Hepatocyte (in vitro differentiated cells): ENCODE results near the gene TAPBPL. TPM values are rescaled to one million over a fixed set of nuclear protein-coding genes. Genes with fewer than 3 reads are reported as not detected.
"Not testable (repeated sequence)": the region's sequence is repeated elsewhere in the genome, so short reads cannot be mapped to it uniquely, and the experiment has no call there.

ENCODE experiments used
- DNase-seq: peaks from one replicate; pipeline ENCODE4 v3.0.0-alpha.2; 2016; ENCODE audit warnings: low spot score
- H2AFZ ChIP-seq: fragments of 200-600 bp; sonication (generic); 2 replicates; pipeline ENCODE4 v1.6.0; 2016; ENCODE audit warnings: antibody characterized with exemption, mild to moderate bottlenecking
- H3K27ac ChIP-seq: fragments of 200-600 bp; sonication (generic); 2 replicates; pipeline ENCODE4 v1.5.1; 2016; ENCODE audit warnings: mild to moderate bottlenecking
- H3K27me3 ChIP-seq: fragments of 200-600 bp; sonication (generic); 2 replicates; pipeline ENCODE4 v1.6.1; 2016
- H3K36me3 ChIP-seq: fragments of 200-600 bp; sonication (generic); replicated peaks from 2 replicates; pipeline ENCODE4 v1.5.1; 2016; ENCODE audit warnings: low read depth; ENCODE audit not compliant: insufficient read depth
- H3K4me1 ChIP-seq: fragments of 200-600 bp; sonication (generic); 2 replicates; pipeline ENCODE4 v1.5.1; 2016; ENCODE audit warnings: mild to moderate bottlenecking, moderate library complexity; ENCODE audit not compliant: insufficient read depth
- H3K4me2 ChIP-seq: fragments of 200-600 bp; sonication (generic); 2 replicates; pipeline ENCODE4 v1.6.0; 2016
- H3K4me3 ChIP-seq: fragments of 200-600 bp; sonication (generic); 2 replicates; pipeline ENCODE4 v1.5.1; 2016; ENCODE audit warnings: mild to moderate bottlenecking
- H3K79me2 ChIP-seq: fragments of 200-600 bp; sonication (generic); 2 replicates; pipeline ENCODE4 v1.6.0; 2017; ENCODE audit warnings: mild to moderate bottlenecking
- H3K9me2 ChIP-seq: fragments of 200-600 bp; sonication (generic); replicated peaks from 2 replicates; pipeline ENCODE4 v1.6.0; 2017; ENCODE audit warnings: mild to moderate bottlenecking; ENCODE audit not compliant: insufficient read depth
- H3K9me3 ChIP-seq: fragments of 200-600 bp; sonication (generic); 2 replicates; pipeline ENCODE4 v1.5.1; 2016; ENCODE audit warnings: low read depth, mild to moderate bottlenecking
- H4K20me1 ChIP-seq: fragments of 200-600 bp; sonication (generic); 2 replicates; pipeline ENCODE4 v1.6.0; 2016; ENCODE audit warnings: mild to moderate bottlenecking; ENCODE audit not compliant: insufficient read depth, poor library complexity, severe bottlenecking
- EZH2 ChIP-seq: fragments of 200-600 bp; sonication (generic); IDR thresholded peaks from 2 replicates; pipeline ENCODE4 v1.6.1; 2016; ENCODE audit warnings: antibody characterized with exemption, mild to moderate bottlenecking, borderline replicate concordance
- EZH2phosphoT487 ChIP-seq: fragments of 200-600 bp; sonication (generic); IDR thresholded peaks from one replicate; pipeline ENCODE4 v1.6.1; 2018; ENCODE audit warnings: antibody characterized with exemption, mild to moderate bottlenecking, low read depth, moderate library complexity; ENCODE audit not compliant: unreplicated experiment, severe bottlenecking
- WGBS: methylation state at CpG from one replicate; pipeline ENCODE4 v1.1.6; 2016; ENCODE audit warnings: low lambda C conversion rate; ENCODE audit errors: missing lambda C conversion rate; 5-methylcytosine and 5-hydroxymethylcytosine counted together
- polyA plus RNA-seq: library from polyadenylated mRNA; unstranded; fragments of >200 nt; fragmentation: Nextera tagmentation; extraction: Ambion mirVana; gene quantifications from 2 replicates; pipeline ENCODE4 v1.2.1, GENCODE V29; 2016
- total RNA-seq: library from RNA; depleted of rRNA; stranded (reverse); fragments of >200 nt; gene quantifications from 2 replicates; pipeline ENCODE4 v1.2.3, GENCODE V29; 2014
- TF ChIP-seq, protein P1 (sequence below): fragments of 200-600 bp; sonication (generic); IDR thresholded peaks from 2 replicates; pipeline ENCODE4 v1.5.1; 2016; ENCODE audit warnings: antibody characterized with exemption, mild to moderate bottlenecking; ENCODE audit not compliant: poor library complexity

Gene TAPBPL
- total and polyA plus RNA-seq, 2 experiments from 2014 or later, result 8.2 to 9.7 TPM

GRCh38 chr12:6476489-6476888 is 24.6 kb downstream of the TAPBPL start:
- Histone ChIP-seq H3K4me3 (no peak overlapping the region), H2AFZ (no peak overlapping the region), H3K4me1 (no peaks in the 10 kb centered on the region), H3K36me3 (no peaks in the 10 kb centered on the region), H3K27me3 (no peaks in the 10 kb centered on the region), H3K27ac (peak overlapping the region; percentile 54), H3K4me2 (no peak overlapping the region), H4K20me1 (no peaks in the 10 kb centered on the region), H3K9me3 (no peaks in the 10 kb centered on the region), H3K79me2 (no peaks in the 10 kb centered on the region), H3K9me2 (no peaks in the 10 kb centered on the region)
- TF ChIP-seq EZH2 (no peak), EZH2phosphoT487 (no peak)
- TF ChIP-seq, protein P1, sequence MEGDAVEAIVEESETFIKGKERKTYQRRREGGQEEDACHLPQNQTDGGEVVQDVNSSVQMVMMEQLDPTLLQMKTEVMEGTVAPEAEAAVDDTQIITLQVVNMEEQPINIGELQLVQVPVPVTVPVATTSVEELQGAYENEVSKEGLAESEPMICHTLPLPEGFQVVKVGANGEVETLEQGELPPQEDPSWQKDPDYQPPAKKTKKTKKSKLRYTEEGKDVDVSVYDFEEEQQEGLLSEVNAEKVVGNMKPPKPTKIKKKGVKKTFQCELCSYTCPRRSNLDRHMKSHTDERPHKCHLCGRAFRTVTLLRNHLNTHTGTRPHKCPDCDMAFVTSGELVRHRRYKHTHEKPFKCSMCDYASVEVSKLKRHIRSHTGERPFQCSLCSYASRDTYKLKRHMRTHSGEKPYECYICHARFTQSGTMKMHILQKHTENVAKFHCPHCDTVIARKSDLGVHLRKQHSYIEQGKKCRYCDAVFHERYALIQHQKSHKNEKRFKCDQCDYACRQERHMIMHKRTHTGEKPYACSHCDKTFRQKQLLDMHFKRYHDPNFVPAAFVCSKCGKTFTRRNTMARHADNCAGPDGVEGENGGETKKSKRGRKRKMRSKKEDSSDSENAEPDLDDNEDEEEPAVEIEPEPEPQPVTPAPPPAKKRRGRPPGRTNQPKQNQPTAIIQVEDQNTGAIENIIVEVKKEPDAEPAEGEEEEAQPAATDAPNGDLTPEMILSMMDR, result no peak
- WGBS, result 55% methylated on average over 3 of the region's 3 CpGs
- no peak for DNase-seq

DNA sequence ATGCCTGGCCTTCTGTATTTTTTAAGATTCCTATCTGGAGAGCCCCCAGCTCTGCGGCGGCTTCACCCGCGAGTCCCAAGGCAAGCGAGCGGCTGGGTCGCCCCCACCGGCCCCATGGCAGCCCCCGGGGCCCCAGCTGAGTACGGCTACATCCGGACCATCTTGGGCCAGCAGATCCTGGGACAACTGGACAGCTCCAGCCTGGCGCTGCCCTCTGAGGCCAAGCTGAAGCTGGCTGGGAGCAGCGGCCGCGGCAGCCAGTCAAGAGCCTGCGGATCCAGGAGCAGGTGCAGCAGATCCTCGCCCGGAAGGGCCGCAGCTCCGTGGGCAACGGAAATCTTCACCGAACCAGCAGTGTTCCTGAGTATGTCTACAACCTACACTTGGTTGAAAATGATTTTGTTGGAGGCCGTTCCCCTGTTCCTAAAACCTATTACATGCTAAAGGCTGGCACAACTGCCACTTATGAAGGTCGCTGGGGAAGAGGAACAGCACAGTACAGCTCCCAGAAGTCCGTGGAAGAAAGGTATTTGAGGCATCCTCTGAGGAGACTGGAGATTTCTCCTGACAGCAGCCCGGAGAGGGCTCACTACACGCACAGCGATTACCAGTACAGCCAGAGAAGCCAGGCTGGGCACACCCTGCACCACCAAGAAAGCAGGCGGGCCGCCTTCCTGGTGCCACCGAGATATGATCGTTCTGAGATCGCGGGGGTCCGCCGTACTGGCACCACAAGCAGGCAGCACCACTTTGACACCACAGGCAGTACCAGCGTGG is 25.9 kb downstream of the TAPBPL start:
- not testable (repeated sequence) for H2AFZ ChIP-seq, H3K9me2 ChIP-seq, H3K4me3 ChIP-seq, H3K4me1 ChIP-seq, H3K9me3 ChIP-seq, H3K27ac ChIP-seq, DNase-seq, H3K79me2 ChIP-seq, H4K20me1 ChIP-seq, H3K27me3 ChIP-seq, H3K4me2 ChIP-seq, H3K36me3 ChIP-seq
- WGBS, result 96% methylated on average over 36 of the region's 37 CpGs

DNA sequence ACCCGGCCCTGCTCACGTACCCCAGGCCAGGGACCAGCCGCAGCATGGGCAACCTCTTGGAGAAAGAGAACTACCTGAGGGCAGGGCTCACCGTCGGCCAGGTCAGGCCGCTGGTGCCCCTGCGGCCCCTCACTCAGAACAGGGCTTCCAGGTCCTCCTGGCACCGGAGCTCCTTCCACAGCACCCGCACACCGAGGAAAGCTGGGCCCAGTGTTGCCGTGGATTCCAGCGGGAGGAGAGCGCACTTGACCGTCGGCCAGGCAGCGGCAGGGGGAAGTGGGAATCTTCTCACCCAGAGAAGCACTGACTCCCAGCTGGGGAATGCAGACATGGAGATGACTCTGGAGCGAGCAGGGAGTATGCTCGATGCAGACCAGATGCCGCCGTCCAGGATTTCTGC is 26.6 kb downstream of the TAPBPL start:
- TF ChIP-seq EZH2phosphoT487 (no peak), EZH2 (no peak)
- TF ChIP-seq, protein P1, result no peak
- Histone ChIP-seq H3K27ac (no peak overlapping the region), H3K27me3 (no peaks in the 10 kb centered on the region), H3K4me2 (no peak overlapping the region), H3K4me3 (no peak overlapping the region), H3K36me3 (no peaks in the 10 kb centered on the region), H2AFZ (no peak overlapping the region), H4K20me1 (no peaks in the 10 kb centered on the region), H3K9me2 (no peaks in the 10 kb centered on the region), H3K4me1 (no peaks in the 10 kb centered on the region), H3K79me2 (no peaks in the 10 kb centered on the region), H3K9me3 (no peaks in the 10 kb centered on the region)
- DNase-seq, result no peak
- 87% methylated on average over 20 of the region's 20 CpGs for WGBS

DNA sequence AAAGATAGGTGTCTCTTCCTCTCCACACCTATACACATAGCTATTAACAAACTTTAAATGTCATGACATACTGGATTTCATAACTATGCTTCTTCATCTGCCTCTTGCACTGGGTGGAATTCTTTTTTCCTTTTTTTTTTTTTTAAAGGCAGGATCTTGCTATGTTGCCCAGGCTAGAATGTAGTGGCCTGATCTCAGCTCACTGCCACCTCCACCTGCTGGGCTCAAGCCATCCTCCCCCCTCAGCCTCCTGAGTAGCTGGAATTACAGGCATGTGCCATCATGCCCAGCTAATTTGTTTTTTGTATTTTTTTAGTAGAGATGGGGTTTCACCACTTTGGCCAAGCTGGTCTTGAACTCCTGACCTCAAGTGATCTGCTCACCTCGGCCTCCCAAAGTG is 36.4 kb downstream of the TAPBPL start:
- Histone ChIP-seq H2AFZ (no peak overlapping the region), H3K27ac (no peak overlapping the region), H3K27me3 (no peaks in the 10 kb centered on the region), H3K9me3 (no peaks in the 10 kb centered on the region), H3K4me2 (no peak overlapping the region), H3K9me2 (no peaks in the 10 kb centered on the region), H3K4me3 (no peak overlapping the region), H3K36me3 (no peaks in the 10 kb centered on the region), H3K4me1 (peaks cover 5% of the 10 kb centered on the region), H4K20me1 (no peaks in the 10 kb centered on the region), H3K79me2 (peaks cover 15% of the 10 kb centered on the region)
- no peak for TF ChIP-seq EZH2
- TF ChIP-seq, protein P1, result no peak
- no peak for TF ChIP-seq EZH2phosphoT487
- no peak for DNase-seq
- WGBS, result 100% methylated on average over 1 of the region's 1 CpG
